K562 (cell line): ENCODE results near the gene PLSCR3. TPM values are rescaled to one million over a fixed set of nuclear protein-coding genes. Genes with fewer than 3 reads are reported as not detected.

Experiments used
- CAMTA2 ChIP-seq: fragments of 250-450 bp; sonication (Bioruptor Pico); conservative IDR thresholded peaks from 2 replicates; pipeline ENCODE4 v1.5.1; 2022
- FOXK1 ChIP-seq: sonication (generic); formaldehyde crosslinking; IDR thresholded peaks from 2 replicates; pipeline ENCODE4 v1.8.0; 2022; ENCODE audit warnings: missing genetic modification reagents, mild to moderate bottlenecking, borderline replicate concordance
- HES1 ChIP-seq: fragments of 450-650 bp; IDR thresholded peaks from 2 replicates; pipeline ENCODE4 v1.6.1; 2016; ENCODE audit warnings: low read depth, mild to moderate bottlenecking, moderate library complexity
- JUN ChIP-seq, 2 experiments: sonication (generic) in 1 of 2; formaldehyde crosslinking in 1 of 2; IDR thresholded peaks; 2 replicates each; pipeline versions ENCODE4 v1.6.1 to v1.8.0; 2012 to 2022; ENCODE audit warnings: borderline replicate concordance in 2 of 2, mild to moderate bottlenecking in 2 of 2, improper control_type of control experiment in 1 of 2, low read depth in 1 of 2, low read length in 1 of 2, missing genetic modification reagents in 1 of 2
- LCOR ChIP-seq: sonication (generic); formaldehyde crosslinking; IDR thresholded peaks from 2 replicates; pipeline ENCODE4 v1.8.0; 2022; ENCODE audit warnings: mild to moderate bottlenecking, missing genetic modification reagents
- SIN3A ChIP-seq, 2 experiments: fragments of 150-350 bp in 1 of 2; IDR thresholded peaks; 2 replicates each; pipeline ENCODE4 v1.6.1; 2011 to 2016; ENCODE audit warnings: borderline replicate concordance in 2 of 2, low read depth in 2 of 2, low read length in 2 of 2, mild to moderate bottlenecking in 2 of 2, moderate library complexity in 2 of 2; ENCODE audit not compliant: control insufficient read depth in 1 of 2
- SIN3B ChIP-seq: fragments of 450-650 bp; IDR thresholded peaks from 2 replicates; pipeline ENCODE4 v1.6.1; 2017; ENCODE audit warnings: low read depth, mild to moderate bottlenecking, moderate library complexity
- SP1 ChIP-seq: sonication (generic); formaldehyde crosslinking; IDR thresholded peaks from 2 replicates; pipeline ENCODE4 v1.8.1; 2022; ENCODE audit warnings: mild to moderate bottlenecking, missing genetic modification reagents
- TAF1 ChIP-seq: IDR thresholded peaks from 2 replicates; pipeline ENCODE4 v1.6.1; 2011; ENCODE audit warnings: mild to moderate bottlenecking, low read length, moderate library complexity; ENCODE audit not compliant: insufficient read depth, control insufficient read depth, severe bottlenecking; ENCODE audit errors: extremely low read depth
- TARDBP ChIP-seq: fragments of 450-650 bp; IDR thresholded peaks from 2 replicates; pipeline ENCODE4 v1.6.1; 2016
- ZEB2 ChIP-seq: fragments of 450-650 bp; IDR thresholded peaks from 2 replicates; pipeline ENCODE4 v1.6.1; 2016
- ZHX1 ChIP-seq: fragments of 150-350 bp; conservative IDR thresholded peaks from 2 replicates; pipeline ENCODE4 v1.6.1; 2014; ENCODE audit warnings: low read length
- ZNF639 ChIP-seq, 2 experiments: fragments of 200-800 bp in 1 of 2; sonication (Bioruptor generic) in 1 of 2; sonication (generic) in 1 of 2; formaldehyde crosslinking in 1 of 2; IDR thresholded peaks in 1 of 2; conservative IDR thresholded peaks in 1 of 2; 2 replicates each; pipeline versions ENCODE4 v1.5.0 to v1.6.1; 2016 to 2020; ENCODE audit warnings: missing compliant biosample characterization in 1 of 2, missing genetic modification characterization in 1 of 2, missing genetic modification reagents in 1 of 2
- polyA plus RNA-seq, 8 experiments: library from polyadenylated mRNA; depleted of rRNA in 4 of 8; stranded (reverse) in 5 of 8; unstranded in 3 of 8; fragments of >200 nt; fragmentation: Nextera tagmentation in 2 of 8; fragmentation: Illumina TruSeq in 1 of 8; extraction: Ambion mirVana in 2 of 8; extraction: Trizol in 1 of 8; gene quantifications; 2 replicates each; pipeline versions ENCODE4 v1.2.1 to v1.2.3, GENCODE V29; 2011 to 2014; ENCODE audit warnings: inconsistent platforms in 1 of 8, missing spikeins in 1 of 8
- total RNA-seq, 7 experiments: library from RNA; depleted of rRNA in 6 of 7; stranded (reverse); fragments of >200 nt in 6 of 7; fragmentation: Illumina TruSeq in 2 of 7; extraction: Trizol in 2 of 7; gene quantifications; 2 replicates each; pipeline versions ENCODE4 v1.2.1 to v1.2.3, GENCODE V29; 2011 to 2021; ENCODE audit warnings: low replicate concordance in 1 of 7
- TF ChIP-seq, protein P1 (sequence below), 2 experiments: IDR thresholded peaks; 2 replicates each; pipeline ENCODE4 v1.6.1; 2012; ENCODE audit warnings: improper control_type of control experiment in 2 of 2, low read depth in 2 of 2, low read length in 2 of 2, borderline replicate concordance in 1 of 2

Gene PLSCR3
- total and polyA plus RNA-seq, 9 of the 15 experiments (the other 6 are each of a cell fraction or from before 2014, with no cell fraction given), result 3.2 to 16.8 (median 4.5) TPM

DNA sequence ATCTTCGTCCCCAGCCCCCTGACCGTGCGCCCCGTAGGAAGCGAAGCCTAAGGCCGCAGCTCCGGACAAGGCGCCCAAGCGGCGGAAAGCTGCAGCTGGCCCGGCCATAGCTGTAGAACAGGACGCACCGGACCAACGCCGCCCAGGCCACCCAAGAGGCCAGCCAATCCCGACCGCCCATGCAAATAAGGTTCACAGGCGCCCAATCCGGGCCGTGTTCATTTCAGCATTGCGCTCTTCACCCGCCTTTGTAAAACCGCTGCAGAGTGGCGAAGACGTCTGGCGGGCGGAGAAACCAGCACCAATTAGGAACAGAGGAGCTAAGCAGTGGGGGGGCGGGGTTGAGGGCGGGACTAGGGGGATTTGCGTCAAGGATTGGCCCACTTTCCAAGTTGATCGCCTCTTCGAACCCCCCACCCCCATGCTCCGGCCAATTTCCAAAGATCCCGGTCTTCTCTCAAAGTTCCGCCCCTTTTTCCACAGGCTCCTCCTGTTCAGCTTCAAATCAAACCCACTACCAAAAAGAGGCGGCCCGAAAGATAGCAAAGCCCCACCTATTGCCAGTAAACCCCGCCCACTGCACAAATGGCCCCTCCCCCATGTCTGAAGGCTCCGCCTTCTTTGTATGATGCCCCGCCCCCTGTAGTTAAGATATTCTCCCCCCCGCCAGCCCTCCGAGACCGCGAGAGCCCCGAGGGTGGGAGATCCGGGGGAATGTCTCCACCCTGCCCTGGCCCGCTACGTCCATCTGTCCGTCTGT lies 9.8 kb upstream of the PLSCR3 start, which contains the start of gene TMEM256 (continued):
- no peak for TF ChIP-seq ZHX1
- peak in 1 of 2 experiments; percentile 46; a peak in 1 of 4 replicates for TF ChIP-seq ZNF639 (CRISPR knock-in tag; conservative IDR thresholded peaks at IDR 0.05 in 1 of 2, IDR thresholded peaks at IDR 0.05 in 1 of 2)
- no peak for TF ChIP-seq FOXK1 (CRISPR knock-in tag)
- no peak for TF ChIP-seq CAMTA2 (CRISPR knock-in tag)
- TF ChIP-seq TAF1, result peak; percentile 70
- TF ChIP-seq LCOR (CRISPR knock-in tag), result 0 out of 2 replicates have a peak, but pooled peaks have one; percentile 27
- TF ChIP-seq, protein P1, sequence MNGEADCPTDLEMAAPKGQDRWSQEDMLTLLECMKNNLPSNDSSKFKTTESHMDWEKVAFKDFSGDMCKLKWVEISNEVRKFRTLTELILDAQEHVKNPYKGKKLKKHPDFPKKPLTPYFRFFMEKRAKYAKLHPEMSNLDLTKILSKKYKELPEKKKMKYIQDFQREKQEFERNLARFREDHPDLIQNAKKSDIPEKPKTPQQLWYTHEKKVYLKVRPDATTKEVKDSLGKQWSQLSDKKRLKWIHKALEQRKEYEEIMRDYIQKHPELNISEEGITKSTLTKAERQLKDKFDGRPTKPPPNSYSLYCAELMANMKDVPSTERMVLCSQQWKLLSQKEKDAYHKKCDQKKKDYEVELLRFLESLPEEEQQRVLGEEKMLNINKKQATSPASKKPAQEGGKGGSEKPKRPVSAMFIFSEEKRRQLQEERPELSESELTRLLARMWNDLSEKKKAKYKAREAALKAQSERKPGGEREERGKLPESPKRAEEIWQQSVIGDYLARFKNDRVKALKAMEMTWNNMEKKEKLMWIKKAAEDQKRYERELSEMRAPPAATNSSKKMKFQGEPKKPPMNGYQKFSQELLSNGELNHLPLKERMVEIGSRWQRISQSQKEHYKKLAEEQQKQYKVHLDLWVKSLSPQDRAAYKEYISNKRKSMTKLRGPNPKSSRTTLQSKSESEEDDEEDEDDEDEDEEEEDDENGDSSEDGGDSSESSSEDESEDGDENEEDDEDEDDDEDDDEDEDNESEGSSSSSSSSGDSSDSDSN (IDR thresholded peaks at IDR 0.05; ENCODE audit: borderline replicate concordance in 1 of 2, low read depth in 2 of 2, low read length in 2 of 2), result peak; percentile 45 to 88; a peak in 2 of 4 replicates
- peak; percentile 37; the same call in 1 of the 2 replicates for TF ChIP-seq TARDBP
- no peak for TF ChIP-seq JUN (IDR thresholded peaks at IDR 0.05; ENCODE audit: borderline replicate concordance, low read depth, low read length)
- no peak for TF ChIP-seq JUN (CRISPR knock-in tag; IDR thresholded peaks at IDR 0.05; ENCODE audit: borderline replicate concordance)
- no peak for TF ChIP-seq HES1
- peak; percentile 87 for TF ChIP-seq SIN3B
- no peak for TF ChIP-seq ZEB2
- TF ChIP-seq SIN3A (IDR thresholded peaks at IDR 0.05; ENCODE audit: borderline replicate concordance in 2 of 2, control insufficient read depth in 1 of 2, low read depth in 2 of 2, low read length in 2 of 2), result peak; percentile 63 to 66; a peak in 1 of 4 replicates
- peak; percentile 51; the same call in 1 of the 2 replicates for TF ChIP-seq SP1
